IPS-18a (cell line): Measurements from ENCODE around the gene RAB40B.

Experiments
- H3K27ac ChIP-seq: one replicate; pipeline ENCODE4 v1.5.1; 2013; ENCODE audit warnings: low read length
- H3K27me3 ChIP-seq: one replicate; pipeline ENCODE4 v1.6.1; 2013; ENCODE audit warnings: mild to moderate bottlenecking, low read length; ENCODE audit not compliant: control insufficient read depth, insufficient read depth
- H3K36me3 ChIP-seq: one replicate; pipeline ENCODE4 v1.6.1; 2013; ENCODE audit warnings: low read depth, low read length; ENCODE audit not compliant: control insufficient read depth
- H3K4me1 ChIP-seq: one replicate; pipeline ENCODE4 v1.6.1; 2013; ENCODE audit warnings: low read depth, low read length; ENCODE audit not compliant: control insufficient read depth
- H3K4me3 ChIP-seq: one replicate; pipeline ENCODE4 v1.5.1; 2013; ENCODE audit warnings: low read length
- H3K9ac ChIP-seq: one replicate; pipeline ENCODE4 v1.6.1; 2013; ENCODE audit warnings: mild to moderate bottlenecking, low read length, moderate library complexity
- H3K9me3 ChIP-seq: one replicate; pipeline ENCODE4 v1.6.1; 2013; ENCODE audit warnings: low read depth, low read length; ENCODE audit not compliant: control insufficient read depth

RAB40B gene

DNA sequence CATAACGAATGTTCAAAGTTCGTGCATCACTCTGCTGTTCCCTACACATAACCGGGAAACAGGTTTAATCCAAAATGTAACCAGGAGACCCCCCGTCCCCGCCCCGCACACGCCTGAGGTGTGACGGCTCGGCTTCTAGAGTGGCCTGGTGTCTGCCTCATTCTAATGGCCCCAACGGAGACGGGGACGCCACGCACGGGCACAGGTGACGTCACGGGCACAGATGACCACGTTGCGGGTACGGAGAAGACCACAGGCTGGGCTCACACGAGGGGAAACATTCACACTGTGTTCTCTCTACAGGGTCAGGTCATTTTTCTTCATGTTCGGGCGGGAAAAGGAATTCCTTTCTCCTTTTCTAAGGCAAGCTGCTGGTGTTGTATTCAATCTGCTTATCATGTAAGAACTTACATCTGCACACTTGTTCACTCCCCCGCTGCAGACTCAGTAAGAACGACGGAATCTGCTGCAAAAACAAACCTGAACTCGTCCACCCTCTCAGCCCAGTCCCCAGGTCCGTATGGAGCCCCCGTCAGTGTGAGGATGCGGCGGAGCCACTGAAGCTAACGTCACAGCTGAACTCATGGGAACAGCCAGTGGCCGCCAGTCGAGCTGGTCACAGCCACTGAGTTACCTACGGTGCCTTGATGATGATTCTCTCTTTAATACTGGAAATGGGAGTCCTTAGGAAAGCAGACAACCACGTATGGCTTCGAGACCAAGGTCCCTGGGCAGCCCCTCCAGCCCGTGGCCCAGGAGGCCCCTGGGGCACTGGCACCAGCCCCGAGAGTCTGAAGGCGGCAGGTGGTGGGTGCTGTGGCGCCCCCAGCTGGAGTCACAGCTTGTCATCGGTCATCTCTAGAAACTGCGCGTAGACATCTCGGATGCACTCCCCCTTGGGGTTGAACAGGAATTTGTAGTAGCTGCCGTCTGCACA is 83.1 kb downstream of the RAB40B start:
- Histone ChIP-seq H3K27ac (no peak overlapping the region), H3K9ac (no peak overlapping the region), H3K4me3 (no peak overlapping the region), H3K36me3 (peaks cover 42% of the 10 kb centered on the region), H3K9me3 (no peaks in the 10 kb centered on the region), H3K4me1 (no peaks in the 10 kb centered on the region), H3K27me3 (no peaks in the 10 kb centered on the region)

DNA sequence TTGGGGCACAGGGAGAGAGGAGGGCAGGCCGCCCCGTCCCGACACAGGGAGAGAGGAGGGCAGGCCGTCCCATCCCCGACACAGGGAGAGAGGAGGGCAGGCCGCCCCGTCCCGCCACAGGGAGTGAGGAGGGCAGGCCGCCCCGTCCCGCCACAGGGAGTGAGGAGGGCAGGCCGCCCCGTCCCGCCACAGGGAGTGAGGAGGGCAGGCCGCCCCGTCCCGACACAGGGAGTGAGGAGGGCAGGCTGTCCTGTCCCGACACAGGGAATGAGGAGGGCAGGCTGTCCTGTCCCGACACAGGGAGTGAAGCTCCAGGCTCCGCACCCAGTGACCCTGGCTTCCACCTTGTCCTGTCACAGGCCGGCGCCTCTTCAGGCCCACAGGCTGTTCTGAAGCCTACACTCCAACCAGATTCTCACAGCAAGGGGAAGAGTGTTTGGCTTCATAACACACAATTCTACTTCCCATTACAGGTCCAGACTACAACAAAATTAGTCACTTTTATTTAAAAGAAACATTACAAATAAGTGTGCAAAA is 84.3 kb downstream of the RAB40B start:
- H3K9me3 ChIP-seq, result no peaks in the 10 kb centered on the region
- H3K36me3 ChIP-seq, result peaks cover 40% of the 10 kb centered on the region
- no peaks in the 10 kb centered on the region for H3K4me1 ChIP-seq
- no peak overlapping the region for H3K27ac ChIP-seq
- H3K27me3 ChIP-seq, result no peaks in the 10 kb centered on the region
- H3K4me3 ChIP-seq, result no peak overlapping the region
- H3K9ac ChIP-seq, result no peak overlapping the region

DNA sequence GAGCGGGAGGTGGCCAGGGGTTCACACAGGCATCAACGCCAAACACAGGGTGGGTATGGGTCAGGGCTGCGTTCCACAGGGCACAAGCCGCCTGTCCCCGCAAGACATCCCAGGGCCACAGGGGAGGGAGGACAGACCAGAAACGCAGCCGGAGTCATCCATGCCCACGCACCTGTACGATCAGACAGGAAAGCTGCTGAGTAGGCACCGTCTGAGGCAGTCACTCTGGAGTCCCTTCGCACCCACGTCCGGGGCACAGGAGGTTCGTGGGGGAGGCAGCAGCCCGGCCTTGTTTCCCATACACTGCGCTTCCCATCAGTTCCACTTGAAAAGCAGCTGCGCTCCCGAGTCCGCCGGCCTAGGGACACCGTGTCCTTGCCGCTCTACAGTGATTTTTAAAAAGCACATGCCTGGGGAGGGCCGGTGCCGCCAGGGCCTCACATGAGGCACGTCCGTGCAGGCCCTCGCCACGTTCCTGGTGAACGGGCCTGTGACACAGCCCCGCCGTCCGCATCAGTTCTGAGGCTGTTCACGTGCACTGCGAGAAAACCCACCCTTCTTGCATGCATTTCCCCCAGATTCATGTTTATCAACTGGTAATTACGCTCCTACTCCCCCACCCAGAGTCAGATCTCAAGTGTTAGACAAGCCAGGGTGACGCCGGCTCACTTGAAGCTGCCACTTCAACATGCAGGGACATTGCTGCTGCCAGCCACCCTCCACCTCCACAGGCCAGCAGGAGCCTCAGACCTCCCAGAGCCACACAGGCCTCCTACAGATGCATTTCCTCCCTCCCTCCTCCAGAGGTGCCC is 85.0 kb downstream of the RAB40B start:
- no peak overlapping the region for H3K9ac ChIP-seq
- no peak overlapping the region for H3K27ac ChIP-seq
- H3K36me3 ChIP-seq, result peaks cover 34% of the 10 kb centered on the region
- no peaks in the 10 kb centered on the region for H3K4me1 ChIP-seq
- H3K9me3 ChIP-seq, result no peaks in the 10 kb centered on the region
- no peaks in the 10 kb centered on the region for H3K27me3 ChIP-seq
- no peak overlapping the region for H3K4me3 ChIP-seq

DNA sequence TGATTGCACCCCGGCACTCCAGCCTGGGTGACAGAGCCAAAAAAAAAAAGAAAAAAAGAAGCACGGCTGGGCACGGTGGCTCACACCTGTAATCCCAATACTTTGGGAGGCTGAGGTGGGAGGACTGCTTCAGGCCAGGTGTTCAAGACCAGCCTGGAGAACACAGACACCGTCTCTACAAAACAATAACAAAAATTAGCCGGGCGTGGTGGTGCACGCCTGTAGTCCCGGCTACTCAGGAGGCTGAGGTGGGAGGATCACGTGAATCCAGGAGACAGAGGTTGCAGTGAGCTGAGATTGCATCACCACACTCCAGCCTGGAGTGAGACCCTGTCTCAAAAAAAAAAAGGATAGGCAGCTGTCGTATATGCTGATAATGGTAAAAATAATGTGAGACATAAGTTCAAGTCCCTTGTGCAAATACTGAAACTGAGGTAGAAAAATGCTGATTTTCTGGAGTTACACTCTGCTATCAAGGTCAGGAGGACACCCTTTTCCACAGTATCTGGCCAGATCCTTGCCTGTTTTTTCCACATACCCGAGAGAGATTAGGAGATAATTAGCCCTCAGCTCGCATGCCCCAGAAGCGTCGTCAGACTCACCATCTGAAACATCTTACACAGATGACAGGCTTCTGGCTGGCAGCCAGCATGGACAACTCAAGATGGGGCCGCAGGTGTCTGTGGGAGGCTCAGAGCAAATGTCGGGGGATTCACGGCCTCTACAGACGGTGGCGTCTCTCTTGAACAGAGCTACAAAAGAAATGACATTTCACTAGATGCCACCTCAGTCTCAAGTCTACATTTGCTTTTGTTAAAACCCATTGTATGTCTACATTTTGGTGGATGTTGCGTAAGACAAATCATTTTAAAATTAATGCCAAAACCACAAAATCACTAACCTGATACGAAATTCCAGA is 87.1 kb downstream of the RAB40B start:
- Histone ChIP-seq H3K27ac (no peak overlapping the region), H3K9me3 (no peaks in the 10 kb centered on the region), H3K9ac (no peak overlapping the region), H3K4me3 (no peak overlapping the region), H3K27me3 (no peaks in the 10 kb centered on the region), H3K36me3 (peaks cover 23% of the 10 kb centered on the region), H3K4me1 (no peaks in the 10 kb centered on the region)

DNA sequence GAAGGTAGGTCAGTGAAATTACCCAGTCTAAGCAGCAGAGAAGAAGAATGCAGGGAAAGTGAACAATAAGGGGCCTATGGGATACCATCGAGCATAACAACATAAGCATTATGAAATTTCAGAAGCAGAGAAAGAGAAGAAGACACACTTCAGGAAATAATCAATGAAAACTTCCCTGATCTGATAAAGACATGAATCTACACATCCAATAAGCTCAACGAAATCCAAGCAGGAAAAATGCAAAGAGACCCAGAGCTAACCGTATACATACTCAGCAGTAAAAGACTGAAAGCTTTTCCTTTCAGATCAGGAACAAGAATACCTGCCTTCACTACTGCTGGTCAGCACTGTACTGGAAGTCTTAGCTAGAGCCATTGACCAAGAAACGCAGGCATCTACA is 88.8 kb downstream of the RAB40B start:
- Histone ChIP-seq H3K27me3 (no peaks in the 10 kb centered on the region), H3K9me3 (no peaks in the 10 kb centered on the region), H3K9ac (no peak overlapping the region), H3K27ac (no peak overlapping the region), H3K4me1 (no peaks in the 10 kb centered on the region), H3K4me3 (no peak overlapping the region), H3K36me3 (peaks cover 6% of the 10 kb centered on the region)

DNA sequence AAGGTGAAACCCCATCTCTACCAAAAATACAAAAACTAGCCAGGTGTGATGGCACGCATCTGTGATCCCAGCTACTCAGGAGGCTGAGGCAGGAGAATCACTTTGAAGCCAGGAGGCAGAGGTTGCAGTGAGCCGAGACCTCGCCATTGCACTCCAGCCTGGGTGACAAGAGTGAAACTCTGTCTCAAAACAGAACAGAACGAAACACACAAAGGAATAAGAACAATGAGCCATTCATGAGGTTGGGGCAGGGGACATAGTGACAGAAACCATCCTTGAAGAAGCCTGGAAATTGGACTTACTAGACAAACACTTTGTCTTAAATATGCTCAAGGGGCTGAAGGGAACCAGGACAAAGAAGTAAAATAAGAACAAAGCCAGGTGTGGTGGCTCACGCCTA is 89.7 kb downstream of the RAB40B start:
- Histone ChIP-seq H3K9ac (no peak overlapping the region), H3K27me3 (no peaks in the 10 kb centered on the region), H3K27ac (no peak overlapping the region), H3K4me3 (no peak overlapping the region), H3K9me3 (no peaks in the 10 kb centered on the region), H3K36me3 (peaks cover 10% of the 10 kb centered on the region), H3K4me1 (no peaks in the 10 kb centered on the region)

DNA sequence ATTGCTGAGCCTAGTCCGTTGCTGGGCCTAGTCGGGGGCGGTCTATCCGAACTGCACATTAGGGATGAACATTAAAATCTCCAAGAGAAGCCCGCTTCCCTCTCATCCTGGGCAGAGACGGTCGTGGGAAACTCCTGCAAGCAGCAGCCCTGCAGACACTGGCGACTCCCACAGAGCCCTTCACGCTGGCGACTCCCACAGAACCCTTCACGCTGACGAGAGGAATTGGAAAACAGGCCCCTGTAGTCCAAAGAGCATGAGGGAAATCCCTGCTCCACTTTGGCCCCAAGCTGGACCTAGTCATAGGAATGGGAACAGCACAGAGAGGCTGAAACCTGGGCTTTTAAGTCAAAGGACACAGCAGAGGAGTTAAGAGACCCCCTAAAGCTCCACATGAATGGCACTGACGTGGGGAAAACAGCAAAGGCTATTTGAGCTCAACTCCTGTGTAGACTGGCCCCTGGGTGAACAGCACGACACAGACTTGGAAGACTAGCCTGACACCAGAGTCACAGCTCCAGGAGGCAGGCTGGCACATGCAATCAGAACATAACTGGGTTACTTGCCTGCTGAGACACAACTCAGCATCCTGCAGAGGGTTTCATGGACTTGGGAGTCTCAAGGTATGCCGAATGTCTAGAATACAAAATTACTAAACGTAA is 92.4 kb downstream of the RAB40B start:
- H3K36me3 ChIP-seq, result peaks cover 34% of the 10 kb centered on the region

More for the DNA sequence above, 92.4 kb downstream of the RAB40B start:
- H3K4me1 ChIP-seq, result no peaks in the 10 kb centered on the region
- H3K4me3 ChIP-seq, result no peak overlapping the region
- H3K9me3 ChIP-seq, result no peaks in the 10 kb centered on the region
- no peaks in the 10 kb centered on the region for H3K27me3 ChIP-seq
- H3K27ac ChIP-seq, result no peak overlapping the region
- no peak overlapping the region for H3K9ac ChIP-seq
